Activated CD4-positive, alpha-beta memory T cell treated with anti-CD3 and anti-CD28 coated beads for 36 hours (primary cell): ENCODE measurements around the gene SPIRE2. TPM values are rescaled to one million over a fixed set of nuclear protein-coding genes. Genes with fewer than 3 reads are reported as not detected.
A peak's percentile ranks its signal among the peaks of the same experiment; 100 is the strongest.

Experiments used
- CTCF ChIA-PET: fragments of 350-600 bp; sonication (Branson Sonifier 250); formaldehyde crosslinking; loops from one replicate; lab custom pipeline; 2021; ENCODE audit warnings: antibody characterized with exemption, inconsistent platforms; lab: Charles Lee
- POLR2A ChIA-PET: fragments of 350-600 bp; sonication (Branson Sonifier 250); formaldehyde crosslinking; loops from one replicate; lab custom pipeline; 2021; ENCODE audit warnings: antibody characterized with exemption; lab: Charles Lee
- DNase-seq: peaks from one replicate; pipeline ENCODE4 v3.0.0-alpha.2; 2020
- H3K27ac Mint-ChIP-seq: one replicate; pipeline ENCODE4 v1.8.0; 2021; ENCODE audit warnings: mixed read lengths
- H3K27me3 Mint-ChIP-seq: one replicate; pipeline ENCODE4 v1.8.0; 2021; ENCODE audit warnings: mixed read lengths
- H3K36me3 Mint-ChIP-seq: one replicate; pipeline ENCODE4 v1.8.0; 2021; ENCODE audit warnings: mixed read lengths
- H3K4me1 Mint-ChIP-seq: one replicate; pipeline ENCODE4 v1.8.0; 2021; ENCODE audit warnings: low read depth, mixed read lengths
- H3K4me3 Mint-ChIP-seq: one replicate; pipeline ENCODE4 v1.8.0; 2021; ENCODE audit warnings: mild to moderate bottlenecking, mixed read lengths
- H3K9me3 Mint-ChIP-seq: one replicate; pipeline ENCODE4 v1.8.0; 2021; ENCODE audit warnings: mixed read lengths
- intact Hi-C: fragments of 100-400 bp; cut with micrococcal nuclease; formaldehyde crosslinking; loops from one replicate; pipeline ENCODE4 v1.15.1; 2023
- total RNA-seq, 2 experiments: library from RNA; stranded (reverse); gene quantifications; one replicate each; pipeline ENCODE4 v1.2.3, GENCODE V29; 2021

Gene SPIRE2
- total RNA-seq, 2 experiments from 2014 or later = 0.63 to 1.4 TPM

DNA sequence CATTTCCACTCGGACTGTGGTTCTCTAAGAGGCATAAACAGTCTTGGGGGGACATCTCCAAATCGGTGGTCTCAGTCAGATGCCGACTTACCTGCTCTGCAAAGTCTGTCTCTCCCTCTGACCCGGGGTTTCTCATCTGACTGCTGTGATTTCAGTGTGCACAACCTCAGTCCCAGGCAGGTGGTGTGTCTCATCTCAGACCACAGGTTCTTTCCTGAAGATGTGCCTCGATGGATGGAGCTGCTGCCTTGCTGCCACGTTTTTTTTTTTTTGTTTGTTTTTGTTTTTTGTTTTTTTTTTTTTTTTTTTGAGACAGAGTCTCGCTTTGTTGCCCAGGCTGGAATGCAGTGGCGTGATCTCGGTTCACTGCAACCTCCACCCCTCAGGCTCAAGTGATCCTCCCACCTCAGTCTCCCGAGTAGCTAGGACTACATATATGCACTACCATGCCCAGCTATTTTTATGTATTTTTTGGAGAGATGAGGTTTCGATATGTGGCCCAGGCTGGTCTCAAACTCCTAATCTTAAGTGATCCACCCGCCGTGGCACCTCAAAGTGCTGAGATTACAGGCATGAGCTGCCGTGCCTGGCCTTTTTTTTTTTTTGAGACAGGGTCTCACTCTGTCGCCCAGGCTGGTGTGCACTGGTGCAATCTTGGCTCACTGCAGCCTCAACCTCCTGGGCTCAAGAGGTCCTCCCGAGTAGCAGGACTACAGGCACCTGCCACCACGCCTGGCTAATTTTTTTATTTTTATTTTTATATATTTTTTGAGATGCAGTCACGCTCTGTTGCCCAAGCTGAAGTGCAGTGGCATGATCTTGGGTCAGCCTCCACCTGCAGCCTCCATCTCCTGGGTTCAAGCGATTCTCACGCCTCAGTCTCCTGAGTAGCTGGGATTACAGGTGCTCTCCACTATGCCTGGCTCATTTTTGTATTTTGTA is 15.4 kb downstream of the SPIRE2 start:
- Mint-ChIP-seq H3K36me3 (no peaks in the 10 kb centered on the region), H3K4me3 (no peak overlapping the region), H3K4me1 (peaks cover 14% of the 10 kb centered on the region), H3K9me3 (no peaks in the 10 kb centered on the region), H3K27ac (no peak overlapping the region), H3K27me3 (no peaks in the 10 kb centered on the region)
- no peak for DNase-seq
- intact Hi-C loops = no loop called here
- POLR2A ChIA-PET = interaction anchor here (0.5 kb wide), 1 partner anchor 107 kb away, joined by 3 read pairs; no protein-coding TSS in a partner anchor
- CTCF ChIA-PET = no interaction called here

DNA sequence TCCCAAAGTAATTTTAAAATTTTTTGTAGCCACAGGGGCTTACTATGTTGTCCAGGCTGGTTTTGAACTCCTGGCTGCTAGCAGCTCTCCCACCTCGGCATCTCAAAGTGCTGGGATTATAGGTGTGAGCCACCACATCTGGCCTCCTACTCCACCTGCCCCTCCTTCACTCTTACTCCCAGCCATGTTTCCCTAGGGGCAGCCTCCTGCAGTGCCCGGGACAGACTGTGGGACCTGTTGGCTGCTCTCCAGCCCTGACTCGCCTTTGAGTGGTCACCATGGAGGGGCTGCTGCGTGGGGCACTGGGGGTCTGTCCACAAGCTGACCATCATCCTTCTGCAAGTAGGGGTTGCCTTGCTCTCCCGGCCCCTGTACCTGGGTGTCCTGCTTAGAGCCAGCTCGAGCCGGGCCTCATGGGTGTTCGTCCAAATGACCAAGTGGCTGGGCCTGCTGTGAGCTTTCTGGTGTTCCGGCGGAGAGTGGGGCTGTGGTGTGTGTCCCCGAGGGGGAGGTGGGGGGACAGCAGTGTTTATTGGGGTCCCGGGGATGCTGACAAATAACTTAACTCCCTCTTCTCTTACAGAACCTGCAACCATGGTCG is 16.6 kb downstream of the SPIRE2 start:
- DNase-seq = no peak
- Mint-ChIP-seq H3K27me3 (no peaks in the 10 kb centered on the region), H3K9me3 (no peaks in the 10 kb centered on the region), H3K4me1 (peaks cover 13% of the 10 kb centered on the region), H3K4me3 (no peak overlapping the region), H3K27ac (no peak overlapping the region), H3K36me3 (no peaks in the 10 kb centered on the region)
- ChIA-PET POLR2A (no interaction called here), CTCF (no interaction called here)
- intact Hi-C loops = no loop called here

DNA sequence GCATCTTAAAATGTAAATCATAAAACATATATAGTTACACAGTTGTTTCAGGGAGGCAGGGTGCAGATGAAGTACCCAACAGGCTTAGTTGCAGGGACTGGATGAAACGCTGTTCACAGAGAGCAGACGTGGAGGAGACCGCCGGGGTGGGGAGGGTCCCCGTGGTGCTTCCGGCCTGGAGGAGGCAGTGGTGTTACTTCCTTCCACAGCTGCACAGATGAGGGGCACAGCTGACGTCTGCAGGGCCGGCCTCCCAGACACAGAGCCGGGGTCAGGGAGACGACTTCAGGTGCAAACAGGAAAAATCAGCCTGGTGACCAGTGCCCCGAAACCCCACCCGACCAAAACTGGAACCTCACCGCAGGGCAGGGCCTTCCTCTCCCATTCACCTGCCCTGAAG is 17.1 kb downstream of the SPIRE2 start:
- Mint-ChIP-seq H3K36me3 (no peaks in the 10 kb centered on the region), H3K27ac (no peak overlapping the region), H3K4me1 (peaks cover 13% of the 10 kb centered on the region), H3K4me3 (no peak overlapping the region), H3K27me3 (no peaks in the 10 kb centered on the region), H3K9me3 (no peaks in the 10 kb centered on the region)
- POLR2A ChIA-PET = no interaction called here
- CTCF ChIA-PET = no interaction called here
- intact Hi-C loops = no loop called here
- DNase-seq = peak; percentile 47

DNA sequence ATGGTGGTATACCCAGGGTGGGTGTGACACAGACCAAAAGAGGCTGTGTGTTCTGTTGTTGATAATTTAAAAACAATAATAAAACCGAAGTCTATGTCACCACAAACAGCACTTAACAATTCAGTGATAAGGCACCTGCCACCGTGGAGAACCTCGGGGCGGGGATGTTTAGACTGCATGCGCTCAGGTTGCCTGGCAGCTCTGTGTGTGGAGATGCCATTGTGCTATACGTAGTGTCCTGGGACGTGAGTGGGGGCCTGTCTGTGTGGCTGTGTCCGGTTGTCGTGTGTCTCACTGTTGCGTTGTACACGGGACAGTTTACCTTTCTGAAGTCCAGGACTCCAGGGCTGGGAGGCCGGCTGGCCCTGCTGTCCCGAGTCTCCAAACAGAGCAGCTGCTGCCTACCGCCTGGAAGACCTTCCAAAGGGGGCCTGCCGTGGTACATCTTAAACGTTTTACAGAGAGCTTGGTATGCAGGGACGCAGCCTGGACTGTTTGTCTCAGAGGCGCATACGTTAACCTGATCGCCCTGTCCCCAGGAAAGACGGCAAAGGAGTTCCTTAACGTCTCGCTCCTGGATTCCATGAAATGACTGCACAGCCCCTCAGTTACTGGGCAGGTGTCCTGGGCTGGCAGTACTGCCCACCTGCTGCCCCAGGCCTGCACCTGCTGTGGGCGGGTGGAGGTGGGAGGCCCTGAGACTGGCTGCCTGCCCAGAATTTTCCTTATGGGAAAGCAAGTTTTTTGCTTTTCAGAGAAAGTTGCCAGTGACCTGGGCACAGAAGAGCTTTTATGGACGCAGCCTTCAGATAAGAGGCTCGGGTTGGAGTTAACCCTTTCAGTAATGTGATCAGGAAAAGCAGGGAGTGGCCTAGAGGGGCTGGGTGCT is 19.0 kb downstream of the SPIRE2 start:
- Mint-ChIP-seq H3K4me3 (no peak overlapping the region), H3K27me3 (no peaks in the 10 kb centered on the region), H3K27ac (no peak overlapping the region), H3K36me3 (no peaks in the 10 kb centered on the region), H3K9me3 (no peaks in the 10 kb centered on the region), H3K4me1 (peaks cover 10% of the 10 kb centered on the region)
- POLR2A ChIA-PET = no interaction called here
- DNase-seq = no peak
- intact Hi-C loops = no loop called here
- CTCF ChIA-PET = no interaction called here

DNA sequence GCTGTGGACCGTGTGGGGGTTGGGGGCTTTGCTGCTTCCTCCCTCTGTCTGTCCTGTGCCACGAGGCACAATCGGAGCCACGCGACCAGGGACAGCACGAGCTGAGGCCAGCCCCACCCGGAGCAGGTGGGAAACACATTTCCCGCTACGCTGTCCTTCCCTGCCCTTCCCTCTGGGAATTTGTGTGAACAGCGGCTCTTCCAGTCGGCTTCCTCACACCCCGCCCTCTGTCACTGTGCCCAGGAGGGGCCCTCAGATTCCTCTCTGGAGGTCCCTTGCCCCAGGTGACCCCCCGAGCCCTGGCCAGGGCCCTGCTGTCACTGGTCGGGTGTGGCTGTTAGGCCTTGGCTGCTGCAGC is 19.6 kb downstream of the SPIRE2 start:
- Mint-ChIP-seq H3K4me1 (peaks cover 10% of the 10 kb centered on the region), H3K27ac (no peak overlapping the region)

DNA sequence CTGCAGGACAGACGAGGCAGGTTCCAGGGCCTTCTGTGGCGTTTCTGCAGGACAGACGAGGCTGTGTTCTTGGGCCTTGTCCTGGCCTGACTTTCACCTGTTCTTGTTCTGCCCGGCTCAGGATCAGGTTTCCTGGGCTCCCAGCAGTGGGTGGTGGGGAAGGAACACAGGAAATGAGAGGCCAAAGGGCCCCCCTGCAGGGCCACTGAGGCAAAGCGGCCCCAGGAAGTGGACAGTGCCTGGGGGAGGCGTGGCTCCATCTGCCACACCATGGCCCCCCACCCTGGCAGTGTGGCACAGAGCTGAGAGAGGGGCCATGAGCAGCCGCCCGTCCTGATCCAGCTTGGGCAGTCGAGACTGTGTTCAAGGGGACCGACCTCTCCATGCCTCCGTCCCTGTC is 20.7 kb downstream of the SPIRE2 start:
- H3K27me3 Mint-ChIP-seq = no peaks in the 10 kb centered on the region
- no peaks in the 10 kb centered on the region for H3K9me3 Mint-ChIP-seq
- no peak overlapping the region for H3K27ac Mint-ChIP-seq
- DNase-seq = no peak
- no peaks in the 10 kb centered on the region for H3K36me3 Mint-ChIP-seq
- intact Hi-C loops = no loop called here
- H3K4me3 Mint-ChIP-seq = no peak overlapping the region
- CTCF ChIA-PET = no interaction called here
- H3K4me1 Mint-ChIP-seq = peaks cover 10% of the 10 kb centered on the region
- POLR2A ChIA-PET = no interaction called here

More for the DNA sequence above, 19.6 kb downstream of the SPIRE2 start:
- CTCF ChIA-PET = no interaction called here
- no peaks in the 10 kb centered on the region for H3K9me3 Mint-ChIP-seq
- POLR2A ChIA-PET = no interaction called here
- H3K36me3 Mint-ChIP-seq = no peaks in the 10 kb centered on the region
- H3K27me3 Mint-ChIP-seq = no peaks in the 10 kb centered on the region
- intact Hi-C loops = no loop called here
- DNase-seq = no peak
- H3K4me3 Mint-ChIP-seq = no peak overlapping the region

DNA sequence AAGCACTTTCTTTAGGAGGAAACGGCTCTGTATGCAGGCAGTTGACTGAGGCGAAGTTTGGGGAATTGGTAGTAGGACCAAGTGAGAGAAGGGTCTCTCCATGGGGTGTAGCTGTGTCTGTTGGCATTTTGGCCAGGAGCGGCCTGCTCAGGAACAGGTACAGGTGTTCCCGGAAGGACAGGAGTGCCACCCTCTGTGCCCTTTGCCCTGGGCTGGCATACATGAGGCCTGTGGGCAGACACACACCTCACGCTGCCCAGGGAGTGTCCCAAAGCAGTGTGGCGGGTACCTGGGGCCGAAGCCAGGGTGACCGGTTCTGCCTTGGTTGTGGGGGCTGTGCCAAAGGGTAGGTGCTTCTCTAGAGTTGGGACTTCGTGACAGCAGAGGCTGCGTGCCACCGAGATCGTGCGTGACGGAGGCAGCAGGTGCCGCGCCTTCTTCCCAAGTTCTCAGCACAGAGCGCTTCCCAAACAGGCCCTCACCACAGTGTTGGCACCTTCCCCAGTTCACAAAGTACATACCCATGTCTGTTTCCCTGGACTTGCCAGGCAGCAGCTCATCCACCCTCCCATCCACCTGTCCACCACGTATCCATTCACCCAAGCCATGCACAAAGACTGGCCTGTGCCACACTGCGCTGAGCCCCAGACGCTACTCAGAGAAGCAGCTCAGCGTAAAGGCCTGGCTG is 25.2 kb downstream of the SPIRE2 start:
- H3K27ac Mint-ChIP-seq = no peak overlapping the region
- no peak for DNase-seq
- ChIA-PET CTCF (interaction anchor here (1.0 kb wide), 1 partner anchor 153 kb away, joined by 3 read pairs; no protein-coding TSS in a partner anchor), POLR2A (no interaction called here)
- no peaks in the 10 kb centered on the region for H3K27me3 Mint-ChIP-seq
- H3K36me3 Mint-ChIP-seq = no peaks in the 10 kb centered on the region
- H3K4me1 Mint-ChIP-seq = no peaks in the 10 kb centered on the region
- no peaks in the 10 kb centered on the region for H3K9me3 Mint-ChIP-seq
- H3K4me3 Mint-ChIP-seq = no peak overlapping the region
- intact Hi-C loops = no loop called here

DNA sequence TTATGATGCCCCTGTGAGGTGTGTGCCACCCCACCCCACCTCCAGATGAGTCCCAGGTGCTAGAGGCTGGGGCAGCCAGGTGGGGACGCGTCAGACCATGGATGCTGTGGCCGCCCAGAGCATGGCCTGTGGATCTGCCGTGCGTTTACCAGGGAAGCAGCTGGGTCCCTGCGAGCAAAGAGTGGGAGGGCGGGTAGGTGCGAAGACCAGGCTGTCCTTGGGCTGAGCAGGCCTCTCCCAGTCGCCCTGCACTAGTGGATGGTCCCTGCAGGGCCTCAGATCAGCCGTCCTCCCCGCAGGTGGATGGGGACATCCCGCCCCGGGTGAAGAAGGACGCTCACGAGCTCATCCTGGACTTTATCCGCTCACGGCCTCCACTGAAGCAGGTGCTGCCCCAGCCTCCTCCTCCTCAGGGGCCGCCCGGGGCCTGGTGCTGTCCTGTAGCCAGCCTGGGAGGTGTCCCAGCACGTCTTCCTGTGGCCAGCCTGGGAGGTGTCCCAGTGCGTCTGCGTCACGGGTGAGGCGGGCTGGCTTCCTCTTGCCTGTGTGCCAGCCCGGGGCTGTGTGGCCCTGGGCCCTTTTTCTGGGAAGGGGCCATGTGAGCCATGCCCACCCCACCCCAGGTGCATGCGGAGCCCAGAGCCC is 27.1 kb downstream of the SPIRE2 start:
- CTCF ChIA-PET = no interaction called here
- H3K36me3 Mint-ChIP-seq = no peaks in the 10 kb centered on the region

DNA sequence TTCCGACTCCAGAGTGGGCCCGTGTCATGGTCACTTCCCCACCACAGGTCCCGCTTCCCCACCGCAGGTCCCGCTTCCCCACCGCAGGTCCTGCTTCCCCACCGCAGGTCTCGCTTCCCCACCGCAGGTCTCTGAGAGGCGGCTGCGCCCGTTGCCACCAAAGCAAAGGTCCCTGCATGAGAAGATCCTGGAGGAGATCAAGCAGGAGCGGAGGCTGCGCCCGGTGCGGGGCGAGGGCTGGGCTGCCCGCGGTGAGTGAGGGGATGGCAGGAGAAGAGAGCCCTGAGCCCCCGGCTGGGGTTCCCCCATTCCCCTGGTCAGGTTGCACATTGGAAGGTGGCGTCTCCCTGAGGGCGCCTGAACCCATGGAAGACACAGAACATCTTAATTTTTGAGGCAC is 27.7 kb downstream of the SPIRE2 start:
- Mint-ChIP-seq H3K36me3 (no peaks in the 10 kb centered on the region), H3K9me3 (no peaks in the 10 kb centered on the region), H3K4me1 (peaks cover 1% of the 10 kb centered on the region), H3K27ac (no peak overlapping the region), H3K27me3 (no peaks in the 10 kb centered on the region), H3K4me3 (no peak overlapping the region)
- CTCF ChIA-PET = no interaction called here
- DNase-seq = no peak
- POLR2A ChIA-PET = no interaction called here
- intact Hi-C loops = no loop called here

More for the DNA sequence above, 27.1 kb downstream of the SPIRE2 start:
- DNase-seq = no peak
- intact Hi-C loops = no loop called here
- Mint-ChIP-seq H3K27ac (no peak overlapping the region), H3K4me1 (no peaks in the 10 kb centered on the region), H3K27me3 (no peaks in the 10 kb centered on the region), H3K9me3 (no peaks in the 10 kb centered on the region), H3K4me3 (no peak overlapping the region)
- POLR2A ChIA-PET = no interaction called here

DNA sequence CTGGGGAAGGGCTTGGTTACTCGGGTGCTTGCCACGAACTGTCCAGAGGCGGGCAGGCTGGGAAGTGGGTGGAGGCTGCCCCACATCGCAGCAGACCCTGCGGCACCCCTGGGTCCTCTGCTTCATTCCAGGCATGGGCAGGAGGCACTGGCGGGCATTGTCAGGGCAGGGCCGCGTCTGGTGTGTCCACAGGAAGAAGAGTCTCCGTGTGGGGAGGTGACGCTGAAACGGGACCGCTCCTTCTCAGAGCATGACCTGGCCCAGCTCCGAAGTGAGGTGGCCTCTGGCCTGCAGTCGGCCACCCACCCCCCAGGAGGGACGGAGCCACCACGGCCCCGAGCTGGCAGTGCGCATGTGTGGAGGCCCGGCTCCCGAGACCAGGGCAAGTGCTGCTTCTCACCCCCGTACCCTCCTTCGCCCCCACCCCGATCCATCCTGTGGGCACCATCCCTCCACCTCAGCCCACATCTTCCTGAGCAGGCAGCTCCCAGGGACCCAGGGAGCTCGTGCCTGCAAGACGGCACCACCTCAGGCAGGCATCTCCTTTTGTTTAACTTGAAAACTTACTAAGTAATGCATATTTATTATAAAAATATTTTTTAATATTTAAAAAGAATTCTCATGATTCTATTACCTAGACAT is 30.8 kb downstream of the SPIRE2 start:
- Mint-ChIP-seq H3K9me3 (no peaks in the 10 kb centered on the region), H3K36me3 (no peaks in the 10 kb centered on the region), H3K4me1 (peaks cover 18% of the 10 kb centered on the region), H3K4me3 (no peak overlapping the region), H3K27ac (no peak overlapping the region), H3K27me3 (no peaks in the 10 kb centered on the region)
- intact Hi-C loops = no loop called here
- DNase-seq = no peak
- ChIA-PET POLR2A (no interaction called here), CTCF (interaction anchor here (0.6 to 5.9 kb wide), 12 partner anchors 14 to 173 kb away, joined by 3 to 81 read pairs (median 14); partner anchors contain the start of genes CDK10, SPATA2L and TCF25)

DNA sequence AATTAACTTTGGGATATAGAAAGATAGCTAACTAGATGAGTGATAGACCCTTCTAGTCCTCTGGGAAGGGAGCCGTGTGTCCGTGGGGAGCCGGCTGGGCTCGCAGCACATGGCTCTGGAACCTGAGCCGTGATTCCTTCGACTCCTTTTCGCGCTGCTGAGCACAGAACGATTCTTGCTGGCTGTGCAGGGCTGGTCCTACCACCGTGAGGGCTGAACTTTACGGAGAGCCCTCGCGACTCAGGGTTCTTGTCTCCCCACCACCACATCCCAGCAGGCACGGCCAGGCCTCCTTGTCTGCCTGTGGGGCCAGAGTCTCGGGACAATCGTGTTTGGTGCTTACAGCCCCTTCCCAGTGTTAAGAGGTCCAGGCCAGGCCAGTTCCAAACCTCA is 31.3 kb downstream of the SPIRE2 start:
- Mint-ChIP-seq H3K4me3 (no peak overlapping the region), H3K9me3 (no peaks in the 10 kb centered on the region), H3K4me1 (peaks cover 24% of the 10 kb centered on the region), H3K27me3 (no peaks in the 10 kb centered on the region), H3K36me3 (no peaks in the 10 kb centered on the region), H3K27ac (no peak overlapping the region)
- DNase-seq = no peak
- ChIA-PET CTCF (interaction anchor here (0.6 to 5.9 kb wide), 19 partner anchors 10 to 174 kb away, joined by 3 to 81 read pairs (median 11); partner anchors contain the start of genes CDK10, SPATA2L, SPIRE2 and TCF25), POLR2A (interaction anchor here (1.8 kb wide), 1 partner anchor 154 kb away, joined by 5 read pairs; no protein-coding TSS in a partner anchor)
- intact Hi-C loops = loop anchor here (2.0 to 5.0 kb wide), 3 partner anchors 43 to 159 kb away; partner anchors contain the start of genes FANCA, SPATA2L, VPS9D1 and ZNF276
